Mesenchymal stem cell (in vitro differentiated cells and primary cell): Measurements from ENCODE around the gene PRRG2. TPM values are rescaled to one million over a fixed set of nuclear protein-coding genes. Genes with fewer than 3 reads are reported as not detected.

Experiments
- small RNA-seq: library from polyadenylated mRNA; stranded (forward); fragments of <200 nt; extraction: miRNeasy Mini kit (QIAGEN cat#:217004); gene quantifications from one replicate; pipeline ENCODE3, GENCODE V24; 2013; ENCODE audit warnings: low read depth

Gene PRRG2

Small RNA genes lying within 50 kb of the gene (small RNA-seq; reads per million reads assigned to genes)
- gene RF00019 = not detected
